DND-41 (cell line): Measurements from ENCODE around the gene AMPH.

Experiments used
- EZH2 ChIP-seq: IDR thresholded peaks from 3 replicates; pipeline ENCODE4 v1.6.1; 2012; ENCODE audit warnings: borderline replicate concordance, low read depth, mild to moderate bottlenecking, moderate library complexity, low read length, inconsistent platforms; ENCODE audit not compliant: severe bottlenecking
- TF ChIP-seq, protein P1 (sequence below): IDR thresholded peaks from 2 replicates; pipeline ENCODE4 v1.5.1; 2012; ENCODE audit warnings: borderline replicate concordance, low read length, moderate library complexity, mild to moderate bottlenecking; ENCODE audit not compliant: poor library complexity, severe bottlenecking; ENCODE audit errors: extremely low read depth

DNA sequence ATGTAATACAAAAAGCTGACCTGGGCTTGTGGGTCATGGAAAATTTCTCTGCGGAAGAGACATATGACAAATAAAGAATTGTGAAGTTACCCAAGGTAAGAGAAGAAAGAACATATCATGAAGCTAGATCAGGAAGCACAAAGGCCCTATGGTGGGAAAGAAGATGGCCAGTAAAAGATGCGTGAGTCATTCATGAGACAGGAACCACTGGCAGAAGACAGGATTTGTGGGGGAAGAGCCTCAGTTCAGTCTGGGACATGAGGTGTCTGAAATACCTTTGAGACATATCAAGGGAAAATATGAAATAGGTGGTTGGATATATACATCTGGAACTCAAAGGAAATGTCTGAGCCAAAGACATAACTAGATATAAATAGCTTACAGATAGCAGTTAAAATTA, 27.7 kb upstream of the AMPH start:
- TF ChIP-seq, protein P1, sequence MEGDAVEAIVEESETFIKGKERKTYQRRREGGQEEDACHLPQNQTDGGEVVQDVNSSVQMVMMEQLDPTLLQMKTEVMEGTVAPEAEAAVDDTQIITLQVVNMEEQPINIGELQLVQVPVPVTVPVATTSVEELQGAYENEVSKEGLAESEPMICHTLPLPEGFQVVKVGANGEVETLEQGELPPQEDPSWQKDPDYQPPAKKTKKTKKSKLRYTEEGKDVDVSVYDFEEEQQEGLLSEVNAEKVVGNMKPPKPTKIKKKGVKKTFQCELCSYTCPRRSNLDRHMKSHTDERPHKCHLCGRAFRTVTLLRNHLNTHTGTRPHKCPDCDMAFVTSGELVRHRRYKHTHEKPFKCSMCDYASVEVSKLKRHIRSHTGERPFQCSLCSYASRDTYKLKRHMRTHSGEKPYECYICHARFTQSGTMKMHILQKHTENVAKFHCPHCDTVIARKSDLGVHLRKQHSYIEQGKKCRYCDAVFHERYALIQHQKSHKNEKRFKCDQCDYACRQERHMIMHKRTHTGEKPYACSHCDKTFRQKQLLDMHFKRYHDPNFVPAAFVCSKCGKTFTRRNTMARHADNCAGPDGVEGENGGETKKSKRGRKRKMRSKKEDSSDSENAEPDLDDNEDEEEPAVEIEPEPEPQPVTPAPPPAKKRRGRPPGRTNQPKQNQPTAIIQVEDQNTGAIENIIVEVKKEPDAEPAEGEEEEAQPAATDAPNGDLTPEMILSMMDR, result no peak
- no peak for TF ChIP-seq EZH2
